ENCODE data around the gene HID1.
A peak's percentile ranks its signal among the peaks of the same experiment; 100 is the strongest.
"Not testable (repeated sequence)": the region's sequence is repeated elsewhere in the genome, so short reads cannot be mapped to it uniquely, and the experiment has no call there.

HID1 gene

GRCh38 chr17:74920642-74921025 lies 51.9 kb downstream of the HID1 start:
- no peak for DNase-seq

DNA sequence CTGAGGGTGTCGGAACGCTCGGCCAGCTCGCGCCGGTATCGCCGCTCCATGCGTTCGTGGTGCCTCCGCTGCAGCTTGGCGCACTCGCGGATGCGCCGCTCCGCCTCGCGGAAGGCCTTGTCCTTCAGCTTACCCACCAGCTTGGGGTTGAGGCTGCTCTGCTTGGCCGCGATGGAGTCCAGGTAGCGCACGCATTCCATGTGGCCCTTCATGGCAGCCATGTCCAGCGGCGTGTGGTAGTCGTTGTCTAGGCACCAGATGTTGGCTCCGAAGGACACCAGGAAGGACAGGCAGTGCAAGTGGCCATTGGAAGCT lies 52.3 kb downstream of the HID1 start:
- DNase-seq, result no peak

DNA sequence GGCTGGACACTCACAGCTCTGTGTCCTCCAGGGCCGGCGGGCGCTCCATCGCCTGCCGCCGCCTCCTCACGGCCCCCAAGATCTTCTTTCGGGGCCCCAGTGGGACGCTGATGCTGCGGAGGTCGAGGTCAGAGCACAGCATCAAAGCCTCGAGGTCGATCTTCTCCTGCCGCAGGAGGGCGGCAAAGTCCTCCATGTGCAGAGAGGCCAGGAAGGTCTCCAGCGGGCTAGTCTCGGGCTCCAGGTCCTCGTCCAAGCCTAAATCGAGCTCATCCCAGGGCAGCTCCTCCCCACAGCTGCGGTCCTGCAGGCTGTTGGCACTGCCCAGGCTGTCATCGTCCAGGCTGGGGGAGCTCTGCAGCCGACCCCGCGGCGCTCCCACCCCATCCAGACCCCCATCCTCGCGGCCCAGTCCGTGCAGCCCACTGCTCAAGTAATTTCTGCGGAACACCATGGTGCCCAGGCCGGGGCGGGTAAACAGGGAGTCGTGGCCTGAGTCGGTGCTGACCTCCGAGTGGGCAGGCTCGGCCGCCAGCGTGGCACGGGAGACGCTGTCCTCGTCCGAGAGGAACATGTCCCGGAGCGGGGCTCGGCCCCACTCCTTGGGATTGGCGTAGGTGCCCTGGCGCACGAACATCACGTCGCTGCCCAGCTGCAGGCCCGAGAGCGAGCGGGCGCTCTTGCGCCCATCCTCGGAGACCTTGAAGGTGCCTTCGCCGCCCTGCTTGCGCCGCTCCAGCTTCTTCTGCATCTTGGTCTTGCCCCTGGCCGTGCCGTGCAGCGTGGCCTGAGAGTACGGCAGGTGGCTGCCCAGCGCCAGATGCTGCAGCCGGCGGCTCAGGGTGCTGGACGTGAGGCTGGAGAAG lies 52.9 kb downstream of the HID1 start:
- peak in 1 of 2 experiments; percentile 34 for DNase-seq

DNA sequence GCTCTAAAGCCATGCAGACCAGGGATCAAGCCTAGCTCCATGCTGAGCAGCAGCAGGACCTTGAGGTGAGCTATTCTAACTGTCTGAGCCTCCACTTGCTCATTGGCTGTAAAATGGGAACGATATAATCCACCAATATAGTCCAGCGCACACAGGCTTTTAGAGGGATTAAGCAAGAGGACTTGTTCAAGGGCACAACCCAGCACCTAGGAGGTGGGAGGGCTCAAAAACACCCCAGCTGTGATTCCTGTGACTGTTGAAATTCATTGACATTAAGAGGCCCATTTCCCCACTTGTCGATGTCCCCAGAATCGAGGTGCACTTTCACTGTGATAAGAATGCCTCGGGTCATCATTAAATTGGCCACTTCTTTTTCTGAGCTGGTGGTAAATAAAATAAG lies 53.7 kb downstream of the HID1 start:
- no peak for DNase-seq

DNA sequence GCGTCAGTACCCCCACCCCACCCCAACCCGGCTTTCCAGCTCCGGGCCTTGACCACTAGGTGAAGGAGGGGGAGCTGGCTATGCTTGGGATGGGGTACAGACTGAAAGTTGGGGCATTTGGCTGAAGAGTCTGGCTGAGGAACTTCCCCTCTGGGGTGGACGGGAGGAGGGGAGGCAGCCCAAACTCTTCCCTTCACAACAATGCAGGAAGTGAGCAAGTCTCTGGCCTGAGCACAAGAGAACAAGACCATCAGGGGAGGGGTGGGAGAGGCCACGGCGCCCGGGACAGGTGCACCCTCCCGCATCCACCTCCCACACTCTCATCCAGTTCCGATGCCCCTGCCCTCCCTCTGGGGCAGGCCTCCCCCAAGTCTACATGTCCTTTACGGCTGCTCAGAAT lies 55.1 kb downstream of the HID1 start:
- DNase-seq, result no peak

DNA sequence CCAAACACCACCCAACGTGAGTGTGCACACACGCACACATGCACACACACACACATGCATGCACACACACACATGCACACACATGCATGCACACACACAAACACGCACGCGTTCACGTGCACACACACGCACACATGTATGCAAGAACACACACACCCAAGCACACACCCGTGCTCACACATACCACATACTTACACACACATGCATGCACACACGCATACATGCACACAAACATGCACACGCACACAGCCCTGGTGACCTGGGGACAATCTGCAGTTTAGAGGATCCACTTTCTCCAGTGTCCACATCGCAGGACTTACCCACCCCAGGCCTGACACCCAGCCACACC lies 55.7 kb downstream of the HID1 start:
- DNase-seq, result no peak

GRCh38 chr17:74916136-74916850 lies 56.3 kb downstream of the HID1 start:
- no peak for DNase-seq

DNA sequence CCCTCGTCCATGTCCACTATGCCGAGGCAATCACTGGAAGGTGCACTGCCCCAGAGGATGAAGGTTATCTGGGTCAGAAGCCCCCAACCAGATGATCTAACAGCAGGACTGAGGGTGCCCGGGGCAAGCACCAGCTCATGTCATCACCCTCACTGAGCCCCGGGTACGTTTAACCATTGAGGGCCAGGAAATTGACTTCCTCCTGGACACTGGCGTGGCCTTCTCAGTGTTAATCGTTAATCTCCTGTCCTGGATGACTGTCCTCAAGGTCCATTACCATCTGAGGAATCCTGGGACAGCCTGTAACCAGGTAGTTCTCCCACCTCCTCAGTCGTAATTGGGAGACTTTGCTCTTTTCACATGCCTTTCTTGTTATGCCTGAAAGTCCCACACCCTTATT lies 61.1 kb downstream of the HID1 start:
- DNase-seq, result not testable (repeated sequence)

DNA sequence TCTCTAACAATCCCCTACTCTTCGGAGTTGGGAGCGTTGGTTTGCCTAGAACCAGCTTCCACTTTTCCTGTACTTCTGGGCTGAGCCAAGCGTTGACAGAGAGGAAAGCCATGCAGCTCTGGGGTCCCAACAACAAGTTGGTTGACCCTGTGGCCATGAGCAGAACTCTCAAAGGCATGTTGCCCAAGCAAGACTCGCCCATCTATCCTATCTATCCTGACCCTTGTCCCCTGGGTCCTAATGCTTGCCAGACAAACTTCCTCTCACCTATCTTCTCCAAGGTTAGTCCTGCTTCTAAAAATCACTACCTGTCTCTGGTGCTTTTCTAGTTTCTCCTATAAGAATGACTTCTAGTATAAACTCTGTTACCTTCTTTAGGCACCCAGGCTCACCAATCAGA lies 63.5 kb downstream of the HID1 start:
- DNase-seq, result not testable (repeated sequence)

DNA sequence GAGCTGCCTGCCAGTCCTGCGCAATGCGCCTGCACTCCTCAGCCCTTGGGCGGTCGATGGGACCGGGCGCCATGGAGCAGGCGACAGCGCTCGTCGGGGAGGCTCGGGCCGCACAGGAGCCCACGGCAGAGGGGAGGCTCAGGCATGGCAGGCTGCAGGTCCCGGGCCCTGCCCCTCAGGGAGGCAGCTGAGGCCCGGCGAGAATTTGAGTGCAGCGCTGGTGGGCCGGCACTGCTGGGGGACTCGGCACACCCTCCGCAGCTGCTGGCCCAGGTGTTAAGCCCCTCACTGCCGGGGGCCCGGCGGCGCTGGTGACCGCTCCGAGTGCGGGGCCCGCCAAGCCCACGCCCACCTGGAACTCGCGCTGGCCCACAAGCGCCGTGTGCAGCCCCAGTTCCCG lies 65.5 kb downstream of the HID1 start:
- no peak for DNase-seq

DNA sequence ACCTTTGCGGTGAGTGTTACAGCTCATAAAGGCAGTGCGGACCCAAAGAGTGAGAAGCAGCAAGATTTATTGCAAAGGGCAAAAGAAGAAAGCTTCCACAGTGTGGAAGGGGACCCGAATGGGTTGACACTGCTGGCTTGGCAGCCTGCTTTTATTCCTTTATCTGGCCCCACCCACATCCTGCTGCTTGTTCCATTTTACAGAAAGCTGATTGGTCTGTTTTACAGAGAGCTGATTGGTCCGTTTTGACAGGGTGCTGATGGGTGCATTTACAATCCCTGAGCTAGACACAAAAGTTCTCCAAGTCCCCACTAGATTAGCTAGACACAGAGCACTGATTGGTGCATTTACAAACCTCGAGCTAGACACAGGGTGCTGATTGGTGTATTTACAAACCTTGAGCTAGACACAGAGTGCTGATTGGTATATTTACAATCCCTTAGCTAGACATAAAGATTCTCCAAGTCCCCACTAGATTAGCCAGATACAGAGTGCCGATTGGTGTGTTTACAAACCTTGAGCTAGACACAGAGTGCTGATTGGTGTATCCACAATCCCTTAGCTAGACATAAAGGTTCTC lies 66.3 kb downstream of the HID1 start:
- DNase-seq, result not testable (repeated sequence)

GRCh38 chr17:74904687-74905409 lies 67.7 kb downstream of the HID1 start:
- DNase-seq, result peak in 1 of 2 experiments; percentile 25

GRCh38 chr17:74903671-74904070 lies 68.9 kb downstream of the HID1 start:
- DNase-seq, result no peak

DNA sequence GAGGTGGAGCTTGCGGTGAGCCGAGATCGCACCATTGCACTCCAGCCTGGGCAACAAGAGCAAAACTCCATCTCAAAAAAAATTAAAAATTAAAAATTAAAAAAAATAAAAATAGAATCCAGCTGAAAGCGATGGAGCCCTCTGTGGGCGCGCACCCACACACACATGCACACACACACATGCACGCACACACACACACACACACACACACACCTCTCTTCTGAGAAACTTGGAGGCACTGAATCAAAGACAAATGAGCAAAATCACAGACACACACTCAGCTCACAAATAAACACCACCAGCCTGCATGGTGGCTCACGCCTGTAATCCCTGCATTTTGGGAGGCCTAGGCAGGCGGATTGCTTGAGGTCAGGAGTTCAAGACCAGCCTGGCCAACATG lies 69.5 kb downstream of the HID1 start:
- DNase-seq, result no peak

DNA sequence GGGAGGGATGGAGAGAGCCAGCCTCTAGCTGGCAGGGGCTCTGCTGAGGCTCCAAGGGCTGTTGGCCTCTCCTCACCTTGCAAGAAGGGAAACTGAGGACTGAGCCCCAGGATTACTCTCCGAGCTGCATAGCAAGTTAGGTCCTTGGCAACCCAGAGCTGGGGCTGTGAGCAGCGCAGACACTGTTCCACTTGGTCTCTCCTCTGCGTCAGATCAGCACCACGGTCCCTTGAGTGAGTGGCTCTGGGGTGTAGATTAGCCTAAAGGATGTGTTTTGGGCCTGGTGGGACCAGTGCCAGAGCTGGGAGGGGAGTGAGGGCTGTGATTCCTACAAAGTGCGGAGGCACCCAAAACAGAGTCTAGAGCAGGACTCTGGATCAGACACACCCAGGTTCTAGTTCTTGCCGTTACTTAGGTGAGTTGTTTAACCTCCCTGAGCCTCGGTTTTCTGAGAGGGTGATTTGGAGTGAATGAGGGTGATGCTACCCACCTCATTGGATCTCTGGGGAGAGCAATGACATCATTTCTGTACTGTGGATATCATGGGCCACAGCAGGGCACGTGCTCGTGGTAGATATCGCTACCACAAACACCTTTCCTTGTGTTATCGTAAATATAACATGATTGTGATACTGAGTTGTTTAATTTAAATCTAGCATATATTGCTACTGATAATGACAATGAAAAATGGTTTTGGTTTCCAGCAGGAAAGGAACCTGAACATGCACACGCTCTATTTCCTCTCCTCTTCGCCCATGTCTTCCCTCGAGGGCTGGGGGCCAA lies 71.0 kb downstream of the HID1 start:
- DNase-seq, result no peak

Data from activated T-cell treated with anti-CD3 and anti-CD28 coated beads, Interleukin-2, amount 50 U/mL, for 48 hours (primary cell).